Measurements from ENCODE around the gene FLVCR2.
A peak's percentile ranks its signal among the peaks of the same experiment; 100 is the strongest.

FLVCR2 gene

GRCh38 chr14:75667099-75667765 lies 88.8 kb downstream of the FLVCR2 start:
- no peak overlapping the region for H3K27ac ChIP-seq (ENCODE audit: insufficient read depth in 1 of 2, low read depth in 1 of 2, low read length in 2 of 2, poor library complexity in 1 of 2, severe bottlenecking in 2 of 2)
- DNase-seq, result no peak
- ChIA-PET CTCF (interaction anchor here (1.1 kb wide), 1 partner anchor 42 kb away, joined by 3 read pairs; no protein-coding TSS in a partner anchor), POLR2A (no interaction called here)
- peaks cover 0 to 4% (median 0%) of the 10 kb centered on the region in 5 experiments for H3K9me3 ChIP-seq (ENCODE audit: control extremely low read depth in 1 of 5, control insufficient read depth in 4 of 5, insufficient read depth in 2 of 5, low read depth in 1 of 5, low read length in 4 of 5)
- H3K36me3 ChIP-seq (ENCODE audit: control insufficient read depth in 4 of 4, insufficient read depth in 4 of 4, low read length in 3 of 4), result peaks cover 23 to 46% (median 39%) of the 10 kb centered on the region in 4 experiments
- 100% methylated on average over 2 of the region's 2 CpGs for WGBS (ENCODE audit: insufficient coverage)
- H3K4me1 ChIP-seq (ENCODE audit: control extremely low read depth in 1 of 4, control insufficient read depth in 4 of 4, insufficient read depth in 4 of 4, low read length in 3 of 4), result peaks cover 0 to 2% (median under 1%) of the 10 kb centered on the region in 4 experiments
- no peaks in the 10 kb centered on the region for H3K27me3 ChIP-seq (replicated peaks in 2 of 5; ENCODE audit: control insufficient read depth in 4 of 5, insufficient read depth in 5 of 5, low read length in 4 of 5)
- no peak overlapping the region for H3K4me3 ChIP-seq (ENCODE audit: control insufficient read depth in 1 of 7, extremely low read depth in 1 of 7, insufficient read depth in 4 of 7, low read depth in 2 of 7, low read length in 6 of 7)

DNA sequence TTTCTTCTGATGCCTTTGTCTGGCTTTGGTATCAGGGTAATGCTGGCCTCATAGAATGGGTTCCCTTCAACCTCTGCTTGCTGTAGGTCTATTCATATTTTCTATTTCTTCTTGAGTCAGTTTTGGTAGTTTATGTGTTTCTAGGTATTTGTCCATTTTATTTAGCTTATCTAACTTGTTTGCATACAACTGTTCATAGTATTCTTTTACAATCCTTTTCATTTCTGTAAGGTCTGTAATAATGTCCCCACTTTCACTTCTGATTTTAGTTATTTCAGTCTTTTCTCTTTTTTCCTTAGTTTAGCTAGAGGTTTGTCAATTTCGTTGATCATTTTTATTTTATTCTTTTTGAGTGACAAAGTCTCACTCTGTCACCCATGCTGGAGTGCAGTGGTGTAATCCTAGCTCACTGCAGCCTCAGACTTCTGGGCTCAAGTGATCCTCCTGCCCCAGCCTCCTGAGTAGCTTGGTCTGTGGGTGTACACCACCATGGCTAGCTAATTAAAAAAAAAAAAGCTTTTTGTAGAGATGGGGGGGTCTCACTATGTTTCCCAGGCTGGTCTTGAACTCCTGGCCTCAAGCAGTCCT lies 94.3 kb downstream of the FLVCR2 start:
- Histone ChIP-seq H3K9me3 (ENCODE audit: control extremely low read depth in 1 of 5, control insufficient read depth in 4 of 5, insufficient read depth in 2 of 5, low read depth in 1 of 5, low read length in 4 of 5) (peaks cover 0 to 9% (median 2%) of the 10 kb centered on the region in 5 experiments), H3K4me3 (ENCODE audit: control insufficient read depth in 1 of 7, extremely low read depth in 1 of 7, insufficient read depth in 4 of 7, low read depth in 2 of 7, low read length in 6 of 7) (no peak overlapping the region), H3K36me3 (ENCODE audit: control insufficient read depth in 4 of 4, insufficient read depth in 4 of 4, low read length in 3 of 4) (peaks cover 27 to 51% (median 38%) of the 10 kb centered on the region in 4 experiments), H3K27ac (ENCODE audit: insufficient read depth in 1 of 2, low read depth in 1 of 2, low read length in 2 of 2, poor library complexity in 1 of 2, severe bottlenecking in 2 of 2) (no peak overlapping the region), H3K27me3 (replicated peaks in 2 of 5; ENCODE audit: control insufficient read depth in 4 of 5, insufficient read depth in 5 of 5, low read length in 4 of 5) (no peaks in the 10 kb centered on the region), H3K4me1 (ENCODE audit: control extremely low read depth in 1 of 4, control insufficient read depth in 4 of 4, insufficient read depth in 4 of 4, low read length in 3 of 4) (peaks cover 0 to 5% (median 2%) of the 10 kb centered on the region in 4 experiments)
- ChIA-PET CTCF (no interaction called here), POLR2A (no interaction called here)
- DNase-seq, result no peak
- no CpG with 5 or more reads among the region's 1 CpG for WGBS (ENCODE audit: insufficient coverage)

DNA sequence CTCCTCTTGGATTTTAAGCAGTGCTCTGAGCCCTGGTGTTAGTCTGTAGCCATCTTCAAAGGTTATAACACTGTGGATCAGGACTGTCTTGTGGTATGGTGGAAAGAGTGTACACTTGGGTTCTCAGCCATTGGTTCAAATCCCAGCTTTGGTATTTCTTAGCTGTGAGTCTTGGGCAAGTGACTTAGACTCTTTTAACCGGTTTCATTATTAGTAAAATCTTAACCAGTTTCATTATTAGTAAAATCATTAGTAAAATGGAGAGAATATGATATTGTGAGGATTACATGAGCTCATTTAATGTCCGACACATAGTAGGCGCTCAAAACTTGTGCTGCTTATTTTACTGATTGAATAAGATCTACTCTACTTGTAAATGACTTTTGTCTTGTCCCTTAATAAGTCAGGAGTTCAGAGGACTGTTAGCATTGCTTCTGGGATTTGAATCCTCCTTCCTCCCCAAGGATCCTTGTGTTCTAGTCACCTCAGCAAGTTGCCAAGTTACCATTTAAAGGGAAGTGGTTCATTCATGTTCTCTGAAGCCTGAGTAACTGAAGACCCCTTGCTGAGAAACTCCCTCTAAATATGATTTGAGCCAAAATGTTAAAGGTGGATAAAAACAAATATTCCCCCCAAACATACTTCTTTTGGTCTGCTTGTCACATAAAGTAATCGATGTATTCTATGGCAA lies 95.1 kb downstream of the FLVCR2 start:
- Histone ChIP-seq H3K27ac (ENCODE audit: insufficient read depth in 1 of 2, low read depth in 1 of 2, low read length in 2 of 2, poor library complexity in 1 of 2, severe bottlenecking in 2 of 2) (no peak overlapping the region), H3K36me3 (ENCODE audit: control insufficient read depth in 4 of 4, insufficient read depth in 4 of 4, low read length in 3 of 4) (peaks cover 26 to 50% (median 35%) of the 10 kb centered on the region in 4 experiments), H3K27me3 (replicated peaks in 2 of 5; ENCODE audit: control insufficient read depth in 4 of 5, insufficient read depth in 5 of 5, low read length in 4 of 5) (no peaks in the 10 kb centered on the region), H3K4me1 (ENCODE audit: control extremely low read depth in 1 of 4, control insufficient read depth in 4 of 4, insufficient read depth in 4 of 4, low read length in 3 of 4) (peaks cover 0 to 5% (median 2%) of the 10 kb centered on the region in 4 experiments), H3K9me3 (ENCODE audit: control extremely low read depth in 1 of 5, control insufficient read depth in 4 of 5, insufficient read depth in 2 of 5, low read depth in 1 of 5, low read length in 4 of 5) (peaks cover 0 to 9% (median 2%) of the 10 kb centered on the region in 5 experiments), H3K4me3 (ENCODE audit: control insufficient read depth in 1 of 7, extremely low read depth in 1 of 7, insufficient read depth in 4 of 7, low read depth in 2 of 7, low read length in 6 of 7) (no peak overlapping the region)
- no peak for DNase-seq
- ChIA-PET POLR2A (no interaction called here), CTCF (no interaction called here)
- 93% methylated on average over 3 of the region's 4 CpGs for WGBS (ENCODE audit: insufficient coverage)

- no peak overlapping the region for H3K27ac ChIP-seq (ENCODE audit: insufficient read depth in 1 of 2, low read depth in 1 of 2, low read length in 2 of 2, poor library complexity in 1 of 2, severe bottlenecking in 2 of 2)
- H3K4me3 ChIP-seq (ENCODE audit: control insufficient read depth in 1 of 7, extremely low read depth in 1 of 7, insufficient read depth in 4 of 7, low read depth in 2 of 7, low read length in 6 of 7), result no peak overlapping the region
- H3K27me3 ChIP-seq (replicated peaks in 2 of 5; ENCODE audit: control insufficient read depth in 4 of 5, insufficient read depth in 5 of 5, low read length in 4 of 5), result no peaks in the 10 kb centered on the region
- no CpG with 5 or more reads among the region's 2 CpGs for WGBS (ENCODE audit: insufficient coverage)
- CTCF ChIA-PET, result interaction anchor here (0.8 kb wide), 1 partner anchor 20 kb away, joined by 3 read pairs; no protein-coding TSS in a partner anchor
- POLR2A ChIA-PET, result no interaction called here
- peaks cover 20 to 37% (median 27%) of the 10 kb centered on the region in 4 experiments for H3K36me3 ChIP-seq (ENCODE audit: control insufficient read depth in 4 of 4, insufficient read depth in 4 of 4, low read length in 3 of 4)
- peak; percentile 23 to 60 (median 57) for DNase-seq
- H3K9me3 ChIP-seq (ENCODE audit: control extremely low read depth in 1 of 5, control insufficient read depth in 4 of 5, insufficient read depth in 2 of 5, low read depth in 1 of 5, low read length in 4 of 5), result peaks cover 0 to 9% (median 2%) of the 10 kb centered on the region in 5 experiments
- H3K4me1 ChIP-seq (ENCODE audit: control extremely low read depth in 1 of 4, control insufficient read depth in 4 of 4, insufficient read depth in 4 of 4, low read length in 3 of 4), result peaks cover 0 to 5% (median 2%) of the 10 kb centered on the region in 4 experiments
Measured at GRCh38 chr14:75675265-75675960, 97.0 kb downstream of the FLVCR2 start.

DNA sequence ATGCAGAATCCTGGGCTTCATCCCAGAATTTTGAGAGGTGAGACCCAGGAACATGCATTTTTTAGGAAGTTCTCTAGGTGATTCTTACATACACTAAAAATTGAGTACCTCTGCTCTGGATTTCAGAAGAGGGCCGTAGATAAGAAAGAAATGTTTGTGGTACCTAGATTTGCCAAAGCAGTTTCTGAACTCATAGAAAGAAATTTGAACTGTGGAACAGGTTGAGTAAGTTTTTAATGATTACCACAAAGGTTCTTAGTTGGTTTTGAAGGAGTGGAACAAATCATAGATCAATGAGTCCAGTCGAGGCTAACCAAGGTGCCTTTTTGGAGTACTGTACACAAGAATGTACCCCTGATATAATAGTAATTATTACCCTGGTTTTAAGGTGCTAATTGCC lies 107.5 kb downstream of the FLVCR2 start:
- Histone ChIP-seq H3K4me1 (ENCODE audit: control extremely low read depth in 1 of 4, control insufficient read depth in 4 of 4, insufficient read depth in 4 of 4, low read length in 3 of 4) (no peaks in the 10 kb centered on the region), H3K9me3 (ENCODE audit: control extremely low read depth in 1 of 5, control insufficient read depth in 4 of 5, insufficient read depth in 2 of 5, low read depth in 1 of 5, low read length in 4 of 5) (no peaks in the 10 kb centered on the region), H3K27me3 (replicated peaks in 2 of 5; ENCODE audit: control insufficient read depth in 4 of 5, insufficient read depth in 5 of 5, low read length in 4 of 5) (no peaks in the 10 kb centered on the region), H3K27ac (ENCODE audit: insufficient read depth in 1 of 2, low read depth in 1 of 2, low read length in 2 of 2, poor library complexity in 1 of 2, severe bottlenecking in 2 of 2) (no peak overlapping the region), H3K36me3 (ENCODE audit: control insufficient read depth in 4 of 4, insufficient read depth in 4 of 4, low read length in 3 of 4) (peaks cover 22 to 53% (median 39%) of the 10 kb centered on the region in 4 experiments), H3K4me3 (ENCODE audit: control insufficient read depth in 1 of 7, extremely low read depth in 1 of 7, insufficient read depth in 4 of 7, low read depth in 2 of 7, low read length in 6 of 7) (no peak overlapping the region)
- ChIA-PET CTCF (interaction anchor here (2.6 kb wide), 1 partner anchor 23 kb away, joined by 11 read pairs; no protein-coding TSS in a partner anchor), POLR2A (no interaction called here)
- no peak for DNase-seq
- WGBS (ENCODE audit: insufficient coverage), result 100% methylated on average over 1 of the region's 2 CpGs

- peaks cover 26 to 61% (median 45%) of the 10 kb centered on the region in 4 experiments for H3K36me3 ChIP-seq (ENCODE audit: control insufficient read depth in 4 of 4, insufficient read depth in 4 of 4, low read length in 3 of 4)
- H3K27me3 ChIP-seq (replicated peaks in 2 of 5; ENCODE audit: control insufficient read depth in 4 of 5, insufficient read depth in 5 of 5, low read length in 4 of 5), result no peaks in the 10 kb centered on the region
- no peak overlapping the region for H3K27ac ChIP-seq (ENCODE audit: insufficient read depth in 1 of 2, low read depth in 1 of 2, low read length in 2 of 2, poor library complexity in 1 of 2, severe bottlenecking in 2 of 2)
- CTCF ChIA-PET, result interaction anchor here (0.8 to 1.6 kb wide), 2 partner anchors 12 to 23 kb away, joined by 3 read pairs; no protein-coding TSS in a partner anchor
- POLR2A ChIA-PET, result no interaction called here
- no peak for DNase-seq
- WGBS (ENCODE audit: insufficient coverage), result 100% methylated on average over 2 of the region's 2 CpGs
- peaks cover 0 to 2% (median 0%) of the 10 kb centered on the region in 5 experiments for H3K9me3 ChIP-seq (ENCODE audit: control extremely low read depth in 1 of 5, control insufficient read depth in 4 of 5, insufficient read depth in 2 of 5, low read depth in 1 of 5, low read length in 4 of 5)
- H3K4me1 ChIP-seq (ENCODE audit: control extremely low read depth in 1 of 4, control insufficient read depth in 4 of 4, insufficient read depth in 4 of 4, low read length in 3 of 4), result no peaks in the 10 kb centered on the region
- no peak overlapping the region for H3K4me3 ChIP-seq (ENCODE audit: control insufficient read depth in 1 of 7, extremely low read depth in 1 of 7, insufficient read depth in 4 of 7, low read depth in 2 of 7, low read length in 6 of 7)
Measured at GRCh38 chr14:75689012-75689411, 110.6 kb downstream of the FLVCR2 start.
